Fibroblast of lung (primary cell): Measurements from ENCODE around the gene P2RX1. TPM values are rescaled to one million over a fixed set of nuclear protein-coding genes. Genes with fewer than 3 reads are reported as not detected.

Experiments used
- DNase-seq, 2 donors: peaks; one replicate each; pipeline versions ENCODE4 v3.0.0 to v3.0.0-alpha.2; 2010; ENCODE audit warnings: low read depth in 2 of 2
- H2AFZ ChIP-seq: 2 replicates; pipeline ENCODE4 v1.5.1; 2012; ENCODE audit warnings: low read length, control low read depth, inconsistent platforms
- H3K27ac ChIP-seq: 2 replicates; pipeline ENCODE4 v1.5.1; 2011; ENCODE audit warnings: low read length, control low read depth; ENCODE audit not compliant: insufficient read depth
- H3K27me3 ChIP-seq: 2 replicates; pipeline ENCODE4 v1.5.1; 2011; ENCODE audit warnings: mild to moderate bottlenecking, low read length; ENCODE audit not compliant: control insufficient read depth, insufficient read depth
- H3K36me3 ChIP-seq: 2 replicates; pipeline ENCODE4 v1.5.1; 2011; ENCODE audit warnings: low read length; ENCODE audit not compliant: control insufficient read depth, insufficient read depth
- H3K4me1 ChIP-seq: 2 replicates; pipeline ENCODE4 v1.5.1; 2011; ENCODE audit warnings: low read length; ENCODE audit not compliant: control insufficient read depth, insufficient read depth; ENCODE audit errors: extremely low read depth
- H3K4me2 ChIP-seq: 2 replicates; pipeline ENCODE4 v1.5.1; 2011; ENCODE audit warnings: low read length, control low read depth; ENCODE audit not compliant: insufficient read depth; ENCODE audit errors: extremely low read depth
- H3K4me3 ChIP-seq, 4 experiments: fragments of 200-600 bp in 1 of 4; sonication (generic) in 1 of 4; replicated peaks in 1 of 4; 2 replicates each; pipeline ENCODE4 v1.5.1; 2011 to 2016; ENCODE audit warnings: low read length in 4 of 4, low read depth in 3 of 4, mild to moderate bottlenecking in 3 of 4, control low read depth in 2 of 4, inconsistent platforms in 1 of 4, mixed read lengths in 1 of 4; ENCODE audit not compliant: insufficient read depth in 1 of 4; ENCODE audit errors: control extremely low read depth in 1 of 4
- H3K79me2 ChIP-seq: 2 replicates; pipeline ENCODE4 v1.5.1; 2012; ENCODE audit warnings: mild to moderate bottlenecking, low read length, inconsistent platforms; ENCODE audit not compliant: control insufficient read depth, insufficient read depth
- H3K9ac ChIP-seq: 2 replicates; pipeline ENCODE4 v1.5.1; 2011; ENCODE audit warnings: mild to moderate bottlenecking, low read length, control low read depth; ENCODE audit not compliant: insufficient read depth
- H3K9me3 ChIP-seq: 2 replicates; pipeline ENCODE4 v1.5.1; 2012; ENCODE audit warnings: low read depth, low read length; ENCODE audit not compliant: control insufficient read depth, insufficient read depth
- H4K20me1 ChIP-seq: 2 replicates; pipeline ENCODE4 v1.5.1; 2011; ENCODE audit warnings: low read length; ENCODE audit not compliant: control insufficient read depth, insufficient read depth; ENCODE audit errors: extremely low read depth
- CTCF ChIP-seq, 2 donors: IDR thresholded peaks in 1 of 2; conservative IDR thresholded peaks in 1 of 2; 1 replicate in 1 of 2; 2 replicates in 1 of 2; pipeline ENCODE4 v1.5.1; 2011 to 2012; ENCODE audit warnings: low read length in 2 of 2, control low read depth in 1 of 2, inconsistent platforms in 1 of 2, low read depth in 1 of 2, mild to moderate bottlenecking in 1 of 2
- EZH2 ChIP-seq: IDR thresholded peaks from 2 replicates; pipeline ENCODE4 v1.5.1; 2012; ENCODE audit warnings: low read length, control low read depth, mild to moderate bottlenecking; ENCODE audit errors: missing control alignments
- polyA plus RNA-seq, 2 donors: library from polyadenylated mRNA; depleted of rRNA in 1 of 2; stranded (reverse) in 1 of 2; unstranded in 1 of 2; fragments of >200 nt; gene quantifications; 2 replicates each; pipeline ENCODE4 v1.2.1, GENCODE V29; 2011 to 2012; ENCODE audit warnings: missing spikeins in 1 of 2
- total RNA-seq: library from RNA; depleted of rRNA; stranded (reverse); fragments of >200 nt; gene quantifications from 2 replicates; pipeline ENCODE4 v1.2.1, GENCODE V29; 2014

Gene P2RX1
- total and polyA plus RNA-seq, 2 donors (not counting 1 experiment from before 2014, with no cell fraction given), result under 0.01 TPM; not detected in 1

- Histone ChIP-seq H3K9me3 (no peaks in the 10 kb centered on the region), H3K27ac (no peak overlapping the region), H3K36me3 (no peaks in the 10 kb centered on the region), H3K4me3 (no peak overlapping the region), H3K79me2 (no peaks in the 10 kb centered on the region), H3K4me2 (no peak overlapping the region), H2AFZ (no peak overlapping the region), H3K9ac (no peak overlapping the region), H3K4me1 (no peaks in the 10 kb centered on the region), H3K27me3 (no peaks in the 10 kb centered on the region), H4K20me1 (no peaks in the 10 kb centered on the region)
- no peak for DNase-seq
- TF ChIP-seq CTCF (conservative IDR thresholded peaks at IDR 0.05 in 1 of 2, IDR thresholded peaks at IDR 0.05 in 1 of 2; ENCODE audit: low read depth in 1 of 2, low read length in 2 of 2) (no peak), EZH2 (no peak)
These were observed 7.0 kb downstream of the P2RX1 start for GRCh38 chr17:3909257-3909656.

GRCh38 chr17:3907483-3908216, 8.6 kb downstream of the P2RX1 start:
- Histone ChIP-seq H3K9me3 (no peaks in the 10 kb centered on the region), H3K9ac (no peak overlapping the region), H3K79me2 (no peaks in the 10 kb centered on the region), H2AFZ (no peak overlapping the region), H3K4me2 (no peak overlapping the region), H3K27ac (no peak overlapping the region), H3K36me3 (no peaks in the 10 kb centered on the region), H3K4me1 (no peaks in the 10 kb centered on the region), H3K27me3 (no peaks in the 10 kb centered on the region), H4K20me1 (no peaks in the 10 kb centered on the region), H3K4me3 (no peak overlapping the region)
- no peak for TF ChIP-seq EZH2
- peak in 1 of 2 donors; percentile 14 for TF ChIP-seq CTCF (conservative IDR thresholded peaks at IDR 0.05 in 1 of 2, IDR thresholded peaks at IDR 0.05 in 1 of 2; ENCODE audit: low read depth in 1 of 2, low read length in 2 of 2)
- DNase-seq, result no peak

GRCh38 chr17:3906881-3907280, 9.4 kb downstream of the P2RX1 start:
- H3K9ac ChIP-seq, result no peak overlapping the region
- H3K27ac ChIP-seq, result no peak overlapping the region
- H3K79me2 ChIP-seq, result no peaks in the 10 kb centered on the region
- no peak overlapping the region for H3K4me3 ChIP-seq
- H3K4me2 ChIP-seq, result no peak overlapping the region
- no peaks in the 10 kb centered on the region for H4K20me1 ChIP-seq
- H3K9me3 ChIP-seq, result no peaks in the 10 kb centered on the region
- TF ChIP-seq EZH2 (no peak), CTCF (conservative IDR thresholded peaks at IDR 0.05 in 1 of 2, IDR thresholded peaks at IDR 0.05 in 1 of 2; ENCODE audit: low read depth in 1 of 2, low read length in 2 of 2) (no peak)
- H3K36me3 ChIP-seq, result no peaks in the 10 kb centered on the region
- H3K4me1 ChIP-seq, result no peaks in the 10 kb centered on the region
- no peak overlapping the region for H2AFZ ChIP-seq
- no peaks in the 10 kb centered on the region for H3K27me3 ChIP-seq
- no peak for DNase-seq
